HepG2 (cell line): ENCODE data around the gene CD300LF. TPM values are rescaled to one million over a fixed set of nuclear protein-coding genes. Genes with fewer than 3 reads are reported as not detected.
A peak's percentile ranks its signal among the peaks of the same experiment; 100 is the strongest.

Experiments
- AGO2 ChIP-seq: fragments of 200-400 bp; formaldehyde crosslinking; optimal IDR thresholded peaks from 2 replicates; pipeline ENCODE3; 2017; ENCODE audit warnings: mild to moderate bottlenecking, low read depth, low read length, moderate library complexity
- KDM1A ChIP-seq: IDR thresholded peaks from 2 replicates; pipeline ENCODE4 v1.6.1; 2016; ENCODE audit warnings: missing compliant biosample characterization
- KDM6A ChIP-seq: IDR thresholded peaks from 2 replicates; pipeline ENCODE4 v1.6.1; 2016; ENCODE audit warnings: low read depth
- LCORL ChIP-seq, 2 experiments: fragments of 450-650 bp in 1 of 2; sonication (generic) in 1 of 2; formaldehyde crosslinking in 1 of 2; IDR thresholded peaks; 2 replicates each; pipeline versions ENCODE4 v1.5.0 to v1.6.1; 2017 to 2020; ENCODE audit warnings: antibody characterized with exemption in 1 of 2, missing genetic modification reagents in 1 of 2
- NFIB ChIP-seq: sonication (generic); formaldehyde crosslinking; IDR thresholded peaks from 2 replicates; pipeline ENCODE4 v1.9.0; 2021; ENCODE audit warnings: missing genetic modification reagents, mild to moderate bottlenecking, borderline replicate concordance
- NR2C2 ChIP-seq: sonication (generic); formaldehyde crosslinking; IDR thresholded peaks from 2 replicates; pipeline ENCODE4 v1.4.0; 2020; ENCODE audit warnings: missing genetic modification reagents, mild to moderate bottlenecking, moderate library complexity, borderline replicate concordance
- PITX1 ChIP-seq: sonication (generic); formaldehyde crosslinking; IDR thresholded peaks from 2 replicates; pipeline ENCODE4 v1.5.1; 2020; ENCODE audit warnings: mild to moderate bottlenecking, missing genetic modification reagents
- TARDBP ChIP-seq: sonication (generic); formaldehyde crosslinking; IDR thresholded peaks from 2 replicates; pipeline ENCODE4 v1.8.0; 2022; ENCODE audit warnings: mild to moderate bottlenecking, missing genetic modification reagents
- ZFX ChIP-seq: sonication (generic); formaldehyde crosslinking; IDR thresholded peaks from 2 replicates; pipeline ENCODE4 v1.4.0; 2020; ENCODE audit warnings: mild to moderate bottlenecking, low read depth, missing genetic modification reagents, moderate library complexity
- ZMAT3 ChIP-seq: sonication (generic); formaldehyde crosslinking; conservative IDR thresholded peaks from 2 replicates; pipeline ENCODE4 v1.7.0; 2021; ENCODE audit warnings: missing genetic modification reagents
- ZMYM3 ChIP-seq: sonication (generic); formaldehyde crosslinking; IDR thresholded peaks from 2 replicates; pipeline ENCODE4 v1.5.1; 2020; ENCODE audit warnings: mild to moderate bottlenecking, missing genetic modification reagents
- ZNF292 ChIP-seq: sonication (generic); formaldehyde crosslinking; IDR thresholded peaks from 2 replicates; pipeline ENCODE4 v1.8.1; 2022; ENCODE audit warnings: mild to moderate bottlenecking, low read depth, missing genetic modification reagents, borderline replicate concordance
- ZNF772 ChIP-seq: sonication (generic); formaldehyde crosslinking; IDR thresholded peaks from 2 replicates; pipeline ENCODE4 v1.5.0; 2020; ENCODE audit warnings: mild to moderate bottlenecking, missing genetic modification reagents
- ZNF777 ChIP-seq: sonication (generic); formaldehyde crosslinking; IDR thresholded peaks from 2 replicates; pipeline ENCODE4 v1.4.0; 2020; ENCODE audit warnings: missing genetic modification reagents
- polyA plus RNA-seq, 8 experiments: library from polyadenylated mRNA; depleted of rRNA in 3 of 8; stranded (reverse) in 7 of 8; unstranded in 1 of 8; fragments of >200 nt; fragmentation: Illumina TruSeq in 4 of 8; extraction: Trizol in 4 of 8; gene quantifications; 2 replicates each; pipeline versions ENCODE4 v1.2.1 to v1.2.3, GENCODE V29; 2011 to 2016; ENCODE audit warnings: low read depth in 4 of 8, missing spikeins in 1 of 8, mixed read lengths in 1 of 8; ENCODE audit not compliant: insufficient read depth in 1 of 8
- total RNA-seq, 5 experiments: library from RNA; depleted of rRNA; stranded (reverse); fragments of >200 nt; fragmentation: Illumina TruSeq; extraction: Trizol; gene quantifications; 2 replicates each; pipeline ENCODE4 v1.2.3, GENCODE V29; 2016; ENCODE audit warnings: low read depth in 1 of 5
- TF ChIP-seq, protein P1 (sequence below): sonication (generic); formaldehyde crosslinking; IDR thresholded peaks from 2 replicates; pipeline ENCODE4 v1.8.0; 2022; ENCODE audit warnings: missing genetic modification reagents, mild to moderate bottlenecking, inconsistent platforms, borderline replicate concordance
- TF ChIP-seq, protein P2 (sequence below): sonication (generic); formaldehyde crosslinking; IDR thresholded peaks from 2 replicates; pipeline ENCODE4 v1.4.0; 2020; ENCODE audit warnings: missing genetic modification reagents
- TF ChIP-seq, protein P3 (sequence below): IDR thresholded peaks from 2 replicates; pipeline ENCODE4 v1.6.1; 2016
- TF ChIP-seq, protein P4 (sequence below): sonication (generic); formaldehyde crosslinking; IDR thresholded peaks from 2 replicates; pipeline ENCODE4 v1.4.0; 2020; ENCODE audit warnings: missing genetic modification reagents, borderline replicate concordance

Gene CD300LF
- total and polyA plus RNA-seq, 2 of the 13 experiments (the other 11 are each of a cell fraction or from before 2014, with no cell fraction given): not detected

DNA sequence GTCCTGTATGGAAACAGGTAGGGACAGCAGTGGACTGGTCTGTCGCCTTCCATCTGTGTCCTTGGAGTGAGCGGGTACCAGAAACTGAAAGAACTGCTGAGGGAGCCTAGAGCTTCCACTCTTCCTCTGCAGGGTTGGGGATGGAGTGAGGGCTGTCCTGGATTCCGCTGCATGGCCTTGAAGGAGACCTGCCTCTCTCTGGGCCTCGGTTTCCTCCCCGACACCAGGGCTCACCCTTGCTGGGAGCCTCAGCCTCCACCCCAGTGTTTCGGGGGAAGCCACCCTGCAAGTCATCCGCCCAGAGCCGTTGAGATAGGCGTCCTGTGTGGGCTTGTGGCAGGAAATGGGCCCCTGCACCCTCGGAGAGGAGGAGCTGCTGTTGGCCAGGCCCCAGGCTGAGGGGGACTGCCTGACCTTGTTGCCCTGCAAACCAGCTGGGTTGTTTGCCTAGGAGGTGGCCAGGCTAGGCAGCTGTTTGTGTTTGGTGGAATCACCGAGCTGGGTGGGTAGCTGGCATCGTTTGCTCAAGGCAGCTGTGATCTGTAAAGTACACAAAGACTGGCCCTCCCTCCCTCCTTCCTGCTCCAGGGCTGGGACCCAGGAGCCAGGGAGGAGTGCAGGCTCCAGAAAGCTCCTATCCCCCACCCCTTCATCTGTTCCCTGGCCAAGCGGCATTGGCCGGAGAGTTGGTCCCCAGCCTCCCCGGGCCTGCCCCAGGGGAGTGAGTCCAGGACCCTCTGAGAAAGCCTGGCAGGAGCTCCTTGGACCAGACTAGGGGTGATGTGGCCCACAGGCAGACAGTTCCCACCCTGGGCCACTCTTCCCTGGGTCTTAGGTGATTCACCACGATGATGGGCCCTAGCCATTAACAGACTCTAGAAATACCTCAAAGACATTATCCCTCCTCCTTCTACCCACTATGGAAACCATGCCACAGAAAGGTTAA is 25.6 kb upstream of the CD300LF start (continued):
- TF ChIP-seq TARDBP (CRISPR knock-in tag) (0 out of 2 replicates have a peak, but pooled peaks have one; percentile 2), LCORL (IDR thresholded peaks at IDR 0.05) (no peak), LCORL (CRISPR knock-in tag; IDR thresholded peaks at IDR 0.05) (peak; percentile 81), KDM6A (peak; percentile 50; the same call in 1 of the 2 replicates), ZMYM3 (CRISPR knock-in tag) (peak; percentile 3; the same call in 1 of the 2 replicates), ZMAT3 (0 out of 2 replicates have a peak, but pooled peaks have one; percentile 25), ZNF772 (CRISPR knock-in tag) (peak; percentile 65), NR2C2 (CRISPR knock-in tag) (peak; percentile 54; the same call in 1 of the 2 replicates), KDM1A (CRISPR knock-in tag) (no peak), PITX1 (CRISPR knock-in tag) (peak; percentile 45; the same call in 1 of the 2 replicates), ZNF777 (0 out of 2 replicates have a peak, but pooled peaks have one; percentile 1), ZFX (peak; percentile 47; the same call in 1 of the 2 replicates), AGO2 (peak; percentile 6), ZNF292 (peak; percentile 29; the same call in 1 of the 2 replicates), NFIB (CRISPR knock-in tag) (no peak)
- TF ChIP-seq, protein P1, sequence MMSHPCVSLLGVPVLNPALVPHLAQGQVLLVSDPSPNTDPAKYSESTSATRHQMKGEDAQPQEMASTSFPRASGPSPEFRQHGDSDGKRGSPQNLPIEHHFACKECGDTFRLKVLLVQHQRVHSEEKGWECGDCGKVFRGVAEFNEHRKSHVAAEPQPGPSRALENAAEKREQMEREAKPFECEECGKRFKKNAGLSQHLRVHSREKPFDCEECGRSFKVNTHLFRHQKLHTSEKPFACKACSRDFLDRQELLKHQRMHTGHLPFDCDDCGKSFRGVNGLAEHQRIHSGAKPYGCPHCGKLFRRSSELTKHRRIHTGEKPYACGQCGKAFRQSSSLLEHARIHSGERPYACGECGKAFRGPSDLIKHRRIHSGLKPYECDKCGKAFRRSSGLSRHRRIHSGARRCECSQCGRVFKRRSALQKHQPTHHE (CRISPR knock-in tag): peak; percentile 63; the same call in 1 of the 2 replicates
- TF ChIP-seq, protein P2, sequence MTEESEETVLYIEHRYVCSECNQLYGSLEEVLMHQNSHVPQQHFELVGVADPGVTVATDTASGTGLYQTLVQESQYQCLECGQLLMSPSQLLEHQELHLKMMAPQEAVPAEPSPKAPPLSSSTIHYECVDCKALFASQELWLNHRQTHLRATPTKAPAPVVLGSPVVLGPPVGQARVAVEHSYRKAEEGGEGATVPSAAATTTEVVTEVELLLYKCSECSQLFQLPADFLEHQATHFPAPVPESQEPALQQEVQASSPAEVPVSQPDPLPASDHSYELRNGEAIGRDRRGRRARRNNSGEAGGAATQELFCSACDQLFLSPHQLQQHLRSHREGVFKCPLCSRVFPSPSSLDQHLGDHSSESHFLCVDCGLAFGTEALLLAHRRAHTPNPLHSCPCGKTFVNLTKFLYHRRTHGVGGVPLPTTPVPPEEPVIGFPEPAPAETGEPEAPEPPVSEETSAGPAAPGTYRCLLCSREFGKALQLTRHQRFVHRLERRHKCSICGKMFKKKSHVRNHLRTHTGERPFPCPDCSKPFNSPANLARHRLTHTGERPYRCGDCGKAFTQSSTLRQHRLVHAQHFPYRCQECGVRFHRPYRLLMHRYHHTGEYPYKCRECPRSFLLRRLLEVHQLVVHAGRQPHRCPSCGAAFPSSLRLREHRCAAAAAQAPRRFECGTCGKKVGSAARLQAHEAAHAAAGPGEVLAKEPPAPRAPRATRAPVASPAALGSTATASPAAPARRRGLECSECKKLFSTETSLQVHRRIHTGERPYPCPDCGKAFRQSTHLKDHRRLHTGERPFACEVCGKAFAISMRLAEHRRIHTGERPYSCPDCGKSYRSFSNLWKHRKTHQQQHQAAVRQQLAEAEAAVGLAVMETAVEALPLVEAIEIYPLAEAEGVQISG (CRISPR knock-in tag): peak; percentile 46
- TF ChIP-seq, protein P3, sequence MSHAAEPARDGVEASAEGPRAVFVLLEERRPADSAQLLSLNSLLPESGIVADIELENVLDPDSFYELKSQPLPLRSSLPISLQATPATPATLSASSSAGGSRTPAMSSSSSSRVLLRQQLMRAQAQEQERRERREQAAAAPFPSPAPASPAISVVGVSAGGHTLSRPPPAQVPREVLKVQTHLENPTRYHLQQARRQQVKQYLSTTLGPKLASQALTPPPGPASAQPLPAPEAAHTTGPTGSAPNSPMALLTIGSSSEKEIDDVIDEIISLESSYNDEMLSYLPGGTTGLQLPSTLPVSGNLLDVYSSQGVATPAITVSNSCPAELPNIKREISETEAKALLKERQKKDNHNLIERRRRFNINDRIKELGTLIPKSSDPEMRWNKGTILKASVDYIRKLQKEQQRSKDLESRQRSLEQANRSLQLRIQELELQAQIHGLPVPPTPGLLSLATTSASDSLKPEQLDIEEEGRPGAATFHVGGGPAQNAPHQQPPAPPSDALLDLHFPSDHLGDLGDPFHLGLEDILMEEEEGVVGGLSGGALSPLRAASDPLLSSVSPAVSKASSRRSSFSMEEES (CRISPR knock-in tag): 0 out of 2 replicates have a peak, but pooled peaks have one; percentile 26
- TF ChIP-seq, protein P4, sequence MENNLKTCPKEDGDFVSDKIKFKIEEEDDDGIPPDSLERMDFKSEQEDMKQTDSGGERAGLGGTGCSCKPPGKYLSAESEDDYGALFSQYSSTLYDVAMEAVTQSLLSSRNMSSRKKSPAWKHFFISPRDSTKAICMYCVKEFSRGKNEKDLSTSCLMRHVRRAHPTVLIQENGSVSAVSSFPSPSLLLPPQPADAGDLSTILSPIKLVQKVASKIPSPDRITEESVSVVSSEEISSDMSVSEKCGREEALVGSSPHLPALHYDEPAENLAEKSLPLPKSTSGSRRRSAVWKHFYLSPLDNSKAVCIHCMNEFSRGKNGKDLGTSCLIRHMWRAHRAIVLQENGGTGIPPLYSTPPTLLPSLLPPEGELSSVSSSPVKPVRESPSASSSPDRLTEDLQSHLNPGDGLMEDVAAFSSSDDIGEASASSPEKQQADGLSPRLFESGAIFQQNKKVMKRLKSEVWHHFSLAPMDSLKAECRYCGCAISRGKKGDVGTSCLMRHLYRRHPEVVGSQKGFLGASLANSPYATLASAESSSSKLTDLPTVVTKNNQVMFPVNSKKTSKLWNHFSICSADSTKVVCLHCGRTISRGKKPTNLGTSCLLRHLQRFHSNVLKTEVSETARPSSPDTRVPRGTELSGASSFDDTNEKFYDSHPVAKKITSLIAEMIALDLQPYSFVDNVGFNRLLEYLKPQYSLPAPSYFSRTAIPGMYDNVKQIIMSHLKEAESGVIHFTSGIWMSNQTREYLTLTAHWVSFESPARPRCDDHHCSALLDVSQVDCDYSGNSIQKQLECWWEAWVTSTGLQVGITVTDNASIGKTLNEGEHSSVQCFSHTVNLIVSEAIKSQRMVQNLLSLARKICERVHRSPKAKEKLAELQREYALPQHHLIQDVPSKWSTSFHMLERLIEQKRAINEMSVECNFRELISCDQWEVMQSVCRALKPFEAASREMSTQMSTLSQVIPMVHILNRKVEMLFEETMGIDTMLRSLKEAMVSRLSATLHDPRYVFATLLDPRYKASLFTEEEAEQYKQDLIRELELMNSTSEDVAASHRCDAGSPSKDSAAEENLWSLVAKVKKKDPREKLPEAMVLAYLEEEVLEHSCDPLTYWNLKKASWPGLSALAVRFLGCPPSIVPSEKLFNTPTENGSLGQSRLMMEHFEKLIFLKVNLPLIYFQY (CRISPR knock-in tag): no peak
